OCI-M2 (cell line): ENCODE data around the gene VPS39.
"Not testable (repeated sequence)": the region's sequence is repeated elsewhere in the genome, so short reads cannot be mapped to it uniquely, and the experiment has no call there.

Source experiments
- DNase-seq: peaks from one replicate; lab custom pipeline; 2025; ENCODE audit not compliant: unreplicated experiment; lab: John Stamatoyannopoulos, UW

VPS39 gene, protein sequence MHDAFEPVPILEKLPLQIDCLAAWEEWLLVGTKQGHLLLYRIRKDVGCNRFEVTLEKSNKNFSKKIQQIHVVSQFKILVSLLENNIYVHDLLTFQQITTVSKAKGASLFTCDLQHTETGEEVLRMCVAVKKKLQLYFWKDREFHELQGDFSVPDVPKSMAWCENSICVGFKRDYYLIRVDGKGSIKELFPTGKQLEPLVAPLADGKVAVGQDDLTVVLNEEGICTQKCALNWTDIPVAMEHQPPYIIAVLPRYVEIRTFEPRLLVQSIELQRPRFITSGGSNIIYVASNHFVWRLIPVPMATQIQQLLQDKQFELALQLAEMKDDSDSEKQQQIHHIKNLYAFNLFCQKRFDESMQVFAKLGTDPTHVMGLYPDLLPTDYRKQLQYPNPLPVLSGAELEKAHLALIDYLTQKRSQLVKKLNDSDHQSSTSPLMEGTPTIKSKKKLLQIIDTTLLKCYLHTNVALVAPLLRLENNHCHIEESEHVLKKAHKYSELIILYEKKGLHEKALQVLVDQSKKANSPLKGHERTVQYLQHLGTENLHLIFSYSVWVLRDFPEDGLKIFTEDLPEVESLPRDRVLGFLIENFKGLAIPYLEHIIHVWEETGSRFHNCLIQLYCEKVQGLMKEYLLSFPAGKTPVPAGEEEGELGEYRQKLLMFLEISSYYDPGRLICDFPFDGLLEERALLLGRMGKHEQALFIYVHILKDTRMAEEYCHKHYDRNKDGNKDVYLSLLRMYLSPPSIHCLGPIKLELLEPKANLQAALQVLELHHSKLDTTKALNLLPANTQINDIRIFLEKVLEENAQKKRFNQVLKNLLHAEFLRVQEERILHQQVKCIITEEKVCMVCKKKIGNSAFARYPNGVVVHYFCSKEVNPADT

DNA sequence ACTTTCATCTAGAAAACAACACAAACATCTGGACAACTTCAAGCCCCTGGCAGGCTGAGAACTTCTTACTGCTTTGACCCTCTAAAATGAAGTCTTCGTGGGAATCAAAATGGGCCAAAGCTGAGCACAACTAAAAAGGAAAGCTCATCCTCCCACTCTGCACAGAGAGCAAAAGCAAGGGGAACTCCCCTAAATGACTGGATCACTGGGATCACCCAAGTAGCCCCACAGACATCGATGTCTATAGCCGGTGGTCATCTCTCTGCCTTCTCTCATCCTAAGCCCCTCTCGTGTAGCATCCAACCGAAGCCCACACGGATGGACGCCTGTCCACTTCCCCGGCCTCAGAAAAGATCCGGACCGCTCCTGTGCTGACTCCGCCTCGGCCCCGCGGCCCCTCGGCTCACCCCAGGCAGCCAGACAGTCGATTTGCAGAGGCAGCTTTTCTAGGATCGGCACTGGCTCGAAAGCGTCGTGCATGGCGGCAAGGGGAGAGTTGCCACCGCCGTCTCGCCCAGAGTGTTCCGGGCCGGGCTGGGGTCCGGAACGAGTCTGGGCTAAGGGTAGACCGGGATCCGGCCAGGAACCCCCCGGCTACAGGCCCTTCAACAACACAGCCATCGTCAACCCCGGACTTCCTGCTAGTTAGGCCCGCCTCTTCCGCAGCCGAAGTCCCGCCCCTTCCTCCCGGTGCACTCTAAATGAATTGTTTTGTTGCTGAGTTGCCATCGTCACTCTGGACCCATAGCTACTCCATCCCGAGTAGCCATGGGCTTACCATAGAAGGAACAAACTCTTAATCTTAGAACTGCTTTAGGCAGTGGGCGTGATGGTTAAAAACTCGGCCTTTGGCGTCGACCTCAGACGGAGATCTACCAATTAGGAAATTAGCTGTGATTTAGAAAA, at the start of gene VPS39:
TSS of gene VPS39 (minus strand) at position 631 of the 906 bp plus-strand sequence. CDS start at position 480, 151 bp downstream.
- DNase-seq: peak; percentile 50

DNA sequence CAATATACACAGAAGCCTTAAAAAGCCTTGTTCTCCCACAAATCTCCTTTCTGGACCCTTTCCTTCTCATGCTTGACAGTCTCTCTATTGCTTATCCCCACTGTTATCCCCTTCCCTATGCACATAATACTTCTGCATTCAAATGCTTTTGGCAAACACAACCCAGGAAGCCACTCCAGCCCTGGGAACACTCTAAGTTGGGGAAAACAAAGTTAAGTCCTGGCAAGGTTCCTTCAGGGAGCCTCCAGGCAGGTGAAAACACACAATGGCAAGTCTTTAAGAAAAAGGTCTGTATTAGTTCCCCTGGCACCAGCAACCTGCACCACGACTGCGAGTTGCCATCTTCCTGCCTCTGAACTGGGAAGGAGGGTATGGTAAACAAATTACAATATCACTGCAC, 45.2 kb upstream of the VPS39 start:
- no peak for DNase-seq

DNA sequence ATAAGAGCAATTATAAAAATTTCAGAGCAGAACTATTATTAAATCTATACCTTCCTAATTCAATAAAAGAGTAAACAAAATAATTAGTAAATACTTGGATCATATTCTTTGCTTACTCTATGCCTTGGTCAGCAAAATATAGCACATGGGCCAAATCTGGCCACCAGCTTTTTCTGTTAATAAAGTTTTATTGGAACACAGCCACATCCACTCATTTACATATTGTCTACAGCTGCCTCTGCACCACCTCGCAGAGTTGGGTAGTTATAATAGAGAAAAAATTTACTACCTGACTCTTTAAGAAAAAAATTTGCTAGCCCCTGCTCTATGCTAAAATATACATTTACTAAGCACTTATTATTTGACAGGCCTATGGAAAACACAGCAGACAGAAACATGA, 32.7 kb upstream of the VPS39 start:
- no peak for DNase-seq

- DNase-seq: no peak
Measured at GRCh38 chr15:42239528-42240182, 31.6 kb upstream of the VPS39 start.

DNA sequence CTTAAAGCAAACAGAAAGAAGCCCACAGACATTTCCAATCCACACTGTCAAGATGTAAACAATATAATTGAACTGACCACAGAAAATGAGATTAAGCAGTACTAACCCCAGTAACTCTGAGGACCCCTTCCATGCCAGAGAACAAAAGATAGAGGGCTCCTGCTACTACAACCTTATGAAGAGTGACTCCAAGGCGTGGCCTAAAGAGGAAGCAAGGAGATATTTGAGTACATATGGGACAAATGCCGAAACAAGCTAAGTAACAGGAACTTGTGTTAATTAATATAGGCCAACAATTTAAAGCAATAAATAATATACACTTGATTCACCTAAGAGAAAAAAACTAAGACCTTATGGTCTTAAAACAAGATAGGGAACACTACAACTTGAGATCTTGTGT, 25.0 kb upstream of the VPS39 start:
- DNase-seq: no peak

GRCh38 chr15:42232606-42233005, 24.5 kb upstream of the VPS39 start:
- no peak for DNase-seq

- DNase-seq: no peak
Measured at GRCh38 chr15:42231088-42231487, 23.0 kb upstream of the VPS39 start.

DNA sequence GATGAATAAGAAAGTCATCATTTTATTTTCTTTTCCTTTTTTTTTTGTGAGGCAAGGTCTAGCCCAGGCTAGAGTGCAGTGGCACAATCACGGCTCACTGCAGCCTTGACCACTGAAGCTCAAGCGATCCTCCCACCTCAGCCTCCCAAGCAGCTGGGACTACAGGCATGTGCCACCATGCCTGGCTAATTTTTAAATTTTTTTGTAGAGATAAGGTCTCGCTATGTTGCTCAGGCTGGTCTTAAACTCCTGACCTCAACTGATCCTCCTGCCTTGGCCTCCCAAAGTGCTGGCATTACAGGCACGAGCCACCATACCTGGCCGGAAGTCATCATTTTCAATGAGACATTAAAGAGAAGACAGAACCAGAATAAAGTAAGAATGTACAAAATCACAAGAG, 20.9 kb upstream of the VPS39 start:
- not testable (repeated sequence) for DNase-seq

GRCh38 chr15:42228036-42228435, 19.9 kb upstream of the VPS39 start:
- DNase-seq: no peak

DNA sequence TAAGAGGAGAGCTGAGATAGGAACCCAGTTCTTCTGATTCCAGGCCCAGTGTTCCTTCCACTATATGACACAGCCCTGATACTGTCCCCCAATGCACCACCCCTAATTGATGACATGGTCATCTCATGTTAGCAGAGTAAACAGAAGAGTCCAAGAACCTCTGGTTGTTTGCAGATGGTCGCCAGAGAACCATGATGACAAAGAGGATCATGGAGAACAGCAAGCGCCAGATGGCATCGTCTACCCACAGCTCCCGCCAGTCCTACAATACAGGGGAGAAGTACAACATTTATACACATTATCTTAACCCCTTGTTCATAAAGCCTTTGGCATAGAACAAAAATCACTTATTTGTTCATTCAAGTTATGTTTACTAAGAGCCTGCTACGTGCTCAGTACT, 18.5 kb upstream of the VPS39 start:
- no peak for DNase-seq

DNA sequence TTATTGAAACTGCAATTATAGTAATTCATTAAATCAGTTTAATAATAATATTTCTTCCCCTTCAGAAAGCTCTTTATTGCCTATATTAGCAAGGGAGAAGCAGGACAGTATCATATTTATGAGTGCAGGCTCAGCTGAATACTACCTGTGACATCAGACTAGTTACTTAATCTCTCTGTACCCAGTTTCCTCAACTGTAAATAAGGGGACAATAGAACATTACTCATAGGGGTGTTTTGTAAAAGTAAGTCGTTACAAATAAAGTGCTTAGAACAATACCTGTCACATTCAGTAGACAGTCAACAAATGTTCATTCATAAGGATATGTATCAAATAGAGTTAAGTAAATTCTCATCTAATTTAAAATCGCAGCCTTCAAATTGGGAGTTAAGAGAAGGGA, 12.1 kb upstream of the VPS39 start:
- DNase-seq: no peak

DNA sequence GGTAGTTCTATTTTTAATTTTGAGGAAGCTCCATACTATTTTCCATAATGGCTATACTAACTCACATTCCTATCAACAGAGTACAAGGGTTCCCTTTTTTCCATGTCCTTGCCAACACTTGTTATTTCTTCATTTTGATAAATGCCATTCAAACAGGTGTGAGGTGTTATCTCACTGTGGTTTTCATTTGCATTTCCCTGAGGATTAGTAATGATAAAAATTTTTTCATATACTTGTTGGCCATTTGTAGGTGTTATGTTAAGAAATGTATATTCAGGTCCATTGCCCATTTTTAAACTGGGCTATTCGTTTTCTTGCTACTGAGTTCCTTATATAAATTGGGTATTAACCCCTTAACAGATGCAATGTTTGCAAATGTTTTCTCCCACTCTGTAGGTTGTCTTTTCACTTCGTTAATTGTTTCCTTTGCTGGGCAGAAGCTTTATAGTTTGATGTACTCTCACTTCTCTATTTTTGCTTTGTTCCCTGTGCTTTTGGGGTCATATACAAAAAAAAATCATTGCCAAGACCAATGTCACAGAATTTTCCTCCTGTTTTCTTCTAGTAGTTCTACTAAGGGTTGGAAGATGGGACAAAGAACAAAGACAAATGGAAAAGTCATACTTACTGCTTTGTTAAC, 11.0 kb upstream of the VPS39 start:
- no peak for DNase-seq

GRCh38 chr15:42217568-42217967, 9.5 kb upstream of the VPS39 start:
- DNase-seq: no peak

DNA sequence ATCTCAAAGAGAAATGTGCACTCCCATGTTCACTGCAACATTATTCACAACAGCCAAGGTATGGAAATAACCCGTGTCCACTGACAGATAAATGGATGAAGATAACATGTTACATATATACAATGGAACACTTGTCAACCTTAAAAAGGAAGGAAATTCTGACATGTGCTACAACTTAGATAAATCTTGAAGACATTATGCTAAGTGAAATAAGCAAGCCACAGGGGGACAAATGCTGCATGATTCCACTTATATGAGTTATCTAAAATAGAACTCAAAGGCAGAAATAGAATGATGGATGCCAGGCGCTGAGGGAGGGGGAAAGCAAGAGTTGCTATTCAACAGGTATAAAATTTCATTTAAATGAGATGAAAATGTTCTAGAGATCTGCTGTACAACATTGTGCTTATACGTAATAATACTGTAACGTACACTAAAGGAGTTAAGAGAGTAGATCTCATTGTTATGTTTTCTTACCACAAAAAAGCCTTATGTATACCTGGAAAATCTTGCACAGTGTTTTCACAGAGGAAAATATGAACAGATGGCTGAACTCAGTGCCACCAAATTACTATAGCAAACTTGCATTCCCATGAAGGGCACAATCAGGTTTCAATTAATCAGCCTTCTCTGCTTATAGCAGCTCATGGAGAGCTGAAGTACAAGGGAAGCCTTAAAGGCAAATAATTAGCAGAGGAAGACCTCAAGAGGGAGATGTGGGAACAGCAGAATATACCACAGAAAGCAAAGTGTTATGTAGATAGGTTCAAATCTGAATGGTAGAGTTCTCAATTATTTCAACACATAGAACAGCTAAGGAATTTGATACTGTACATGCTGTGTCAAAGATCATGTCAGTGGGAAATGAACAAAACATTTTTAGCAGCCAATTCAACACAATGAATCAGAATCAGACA, 8.1 kb upstream of the VPS39 start:
- DNase-seq: no peak

DNA sequence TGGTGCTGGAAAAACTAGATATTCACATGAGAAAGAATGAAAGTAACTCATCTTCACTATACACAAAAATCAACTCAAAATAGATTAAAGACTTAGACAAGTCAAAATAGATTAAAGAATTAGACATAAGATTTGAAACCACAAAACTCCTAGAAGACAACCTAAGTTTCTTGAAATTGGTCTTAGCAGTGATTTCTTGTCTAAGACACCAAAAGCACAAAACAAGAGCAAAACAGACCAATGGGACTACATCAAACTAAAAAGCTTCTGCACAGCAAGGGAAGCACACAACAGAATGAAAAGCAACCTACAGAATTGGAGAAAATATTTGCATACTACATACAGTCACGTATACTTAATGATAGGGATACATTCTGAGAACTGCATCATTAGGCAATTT, 6.5 kb upstream of the VPS39 start:
- no peak for DNase-seq

GRCh38 chr15:42213511-42213910, 5.4 kb upstream of the VPS39 start:
- DNase-seq: no peak

- no peak for DNase-seq
Measured at GRCh38 chr15:42210696-42211095, 2.6 kb upstream of the VPS39 start.

- DNase-seq: no peak
Measured at GRCh38 chr15:42206406-42206805, 1.7 kb downstream of the VPS39 start.

DNA sequence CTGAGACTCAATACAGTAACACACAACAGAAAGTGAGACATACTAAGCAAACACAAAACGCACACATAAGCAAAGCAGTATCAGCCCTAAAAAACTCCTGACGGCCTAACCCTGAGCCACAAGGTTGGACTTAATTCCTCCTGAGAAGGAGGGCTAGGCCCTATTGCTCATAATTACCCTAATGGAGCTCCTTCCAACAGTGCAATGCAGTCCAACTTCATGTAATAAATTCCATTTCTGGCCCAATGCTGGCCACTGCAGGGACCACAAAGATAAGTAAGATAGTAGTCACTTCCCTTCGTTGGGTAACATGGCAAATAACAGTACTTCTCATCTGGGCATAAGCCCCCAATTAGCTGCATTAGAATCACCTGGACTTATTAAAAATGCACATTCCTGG, 4.2 kb downstream of the VPS39 start:
- DNase-seq: no peak
